Measurements from ENCODE around the gene CDH12.
"Not testable (repeated sequence)": the region's sequence is repeated elsewhere in the genome, so short reads cannot be mapped to it uniquely, and the experiment has no call there.

CDH12 gene

GRCh38 chr5:22314548-22314947, 538.6 kb downstream of the CDH12 start:
- Histone ChIP-seq H3K9me3 (ENCODE audit: control insufficient read depth in 2 of 2, low read length in 2 of 2) (no peaks in the 10 kb centered on the region), H3K4me1 (ENCODE audit: control insufficient read depth in 2 of 2, insufficient read depth in 2 of 2, low read length in 2 of 2) (no peaks in the 10 kb centered on the region), H3K27me3 (ENCODE audit: control insufficient read depth in 2 of 2, insufficient read depth in 2 of 2, low read length in 2 of 2) (no peaks in the 10 kb centered on the region), H3K9ac (ENCODE audit: low read depth in 1 of 2, low read length in 2 of 2) (no peak overlapping the region), H3K4me3 (ENCODE audit: low read length in 2 of 2) (no peak overlapping the region), H3K36me3 (ENCODE audit: control insufficient read depth in 2 of 2, insufficient read depth in 2 of 2, low read length in 2 of 2) (no peaks in the 10 kb centered on the region), H3K27ac (ENCODE audit: low read depth in 2 of 2, low read length in 2 of 2) (no peak overlapping the region)

- Histone ChIP-seq H3K27me3 (ENCODE audit: control insufficient read depth in 2 of 2, insufficient read depth in 2 of 2, low read length in 2 of 2) (no peaks in the 10 kb centered on the region), H3K36me3 (ENCODE audit: control insufficient read depth in 2 of 2, insufficient read depth in 2 of 2, low read length in 2 of 2) (no peaks in the 10 kb centered on the region), H3K4me3 (ENCODE audit: low read length in 2 of 2) (no peak overlapping the region), H3K9me3 (ENCODE audit: control insufficient read depth in 2 of 2, low read length in 2 of 2) (no peaks in the 10 kb centered on the region), H3K9ac (ENCODE audit: low read depth in 1 of 2, low read length in 2 of 2) (no peak overlapping the region), H3K27ac (ENCODE audit: low read depth in 2 of 2, low read length in 2 of 2) (no peak overlapping the region), H3K4me1 (ENCODE audit: control insufficient read depth in 2 of 2, insufficient read depth in 2 of 2, low read length in 2 of 2) (no peaks in the 10 kb centered on the region)
Observed at GRCh38 chr5:22306011-22306410, 547.1 kb downstream of the CDH12 start.

GRCh38 chr5:22295832-22296231, 557.3 kb downstream of the CDH12 start:
- peaks cover 4 to 6% of the 10 kb centered on the region in 2 donors for H3K9me3 ChIP-seq (ENCODE audit: control insufficient read depth in 2 of 2, low read length in 2 of 2)
- H3K9ac ChIP-seq (ENCODE audit: low read depth in 1 of 2, low read length in 2 of 2), result no peak overlapping the region
- H3K27ac ChIP-seq (ENCODE audit: low read depth in 2 of 2, low read length in 2 of 2), result no peak overlapping the region
- H3K4me1 ChIP-seq (ENCODE audit: control insufficient read depth in 2 of 2, insufficient read depth in 2 of 2, low read length in 2 of 2), result no peaks in the 10 kb centered on the region
- H3K4me3 ChIP-seq (ENCODE audit: low read length in 2 of 2), result no peak overlapping the region
- H3K27me3 ChIP-seq (ENCODE audit: control insufficient read depth in 2 of 2, insufficient read depth in 2 of 2, low read length in 2 of 2), result no peaks in the 10 kb centered on the region
- no peaks in the 10 kb centered on the region for H3K36me3 ChIP-seq (ENCODE audit: control insufficient read depth in 2 of 2, insufficient read depth in 2 of 2, low read length in 2 of 2)

GRCh38 chr5:22293147-22293546, 560.0 kb downstream of the CDH12 start:
- H3K4me1 ChIP-seq (ENCODE audit: control insufficient read depth in 2 of 2, insufficient read depth in 2 of 2, low read length in 2 of 2), result no peaks in the 10 kb centered on the region
- H3K36me3 ChIP-seq (ENCODE audit: control insufficient read depth in 2 of 2, insufficient read depth in 2 of 2, low read length in 2 of 2), result no peaks in the 10 kb centered on the region
- H3K9ac ChIP-seq (ENCODE audit: low read depth in 1 of 2, low read length in 2 of 2), result no peak overlapping the region
- H3K4me3 ChIP-seq (ENCODE audit: low read length in 2 of 2), result no peak overlapping the region
- H3K9me3 ChIP-seq (ENCODE audit: control insufficient read depth in 2 of 2, low read length in 2 of 2), result peaks cover 4 to 6% of the 10 kb centered on the region in 2 donors
- no peak overlapping the region for H3K27ac ChIP-seq (ENCODE audit: low read depth in 2 of 2, low read length in 2 of 2)
- no peaks in the 10 kb centered on the region for H3K27me3 ChIP-seq (ENCODE audit: control insufficient read depth in 2 of 2, insufficient read depth in 2 of 2, low read length in 2 of 2)

- H3K4me3 ChIP-seq (ENCODE audit: low read length in 2 of 2), result no peak overlapping the region
- H3K27me3 ChIP-seq (ENCODE audit: control insufficient read depth in 2 of 2, insufficient read depth in 2 of 2, low read length in 2 of 2), result no peaks in the 10 kb centered on the region
- H3K27ac ChIP-seq (ENCODE audit: low read depth in 2 of 2, low read length in 2 of 2), result no peak overlapping the region
- no peaks in the 10 kb centered on the region for H3K4me1 ChIP-seq (ENCODE audit: control insufficient read depth in 2 of 2, insufficient read depth in 2 of 2, low read length in 2 of 2)
- no peaks in the 10 kb centered on the region for H3K9me3 ChIP-seq (ENCODE audit: control insufficient read depth in 2 of 2, low read length in 2 of 2)
- H3K36me3 ChIP-seq (ENCODE audit: control insufficient read depth in 2 of 2, insufficient read depth in 2 of 2, low read length in 2 of 2), result no peaks in the 10 kb centered on the region
- no peak overlapping the region for H3K9ac ChIP-seq (ENCODE audit: low read depth in 1 of 2, low read length in 2 of 2)
Observed at GRCh38 chr5:22278164-22278563, 575.0 kb downstream of the CDH12 start.

GRCh38 chr5:22277006-22277405, 576.1 kb downstream of the CDH12 start:
- Histone ChIP-seq H3K36me3 (ENCODE audit: control insufficient read depth in 2 of 2, insufficient read depth in 2 of 2, low read length in 2 of 2) (no peaks in the 10 kb centered on the region), H3K4me3 (ENCODE audit: low read length in 2 of 2) (no peak overlapping the region), H3K9ac (ENCODE audit: low read depth in 1 of 2, low read length in 2 of 2) (no peak overlapping the region), H3K27me3 (ENCODE audit: control insufficient read depth in 2 of 2, insufficient read depth in 2 of 2, low read length in 2 of 2) (no peaks in the 10 kb centered on the region), H3K9me3 (ENCODE audit: control insufficient read depth in 2 of 2, low read length in 2 of 2) (no peaks in the 10 kb centered on the region), H3K27ac (ENCODE audit: low read depth in 2 of 2, low read length in 2 of 2) (no peak overlapping the region), H3K4me1 (ENCODE audit: control insufficient read depth in 2 of 2, insufficient read depth in 2 of 2, low read length in 2 of 2) (no peaks in the 10 kb centered on the region)

GRCh38 chr5:22265855-22266254, 587.3 kb downstream of the CDH12 start:
- H3K4me1 ChIP-seq (ENCODE audit: control insufficient read depth in 2 of 2, insufficient read depth in 2 of 2, low read length in 2 of 2); H3K9ac ChIP-seq (ENCODE audit: low read depth in 1 of 2, low read length in 2 of 2); H3K36me3 ChIP-seq (ENCODE audit: control insufficient read depth in 2 of 2, insufficient read depth in 2 of 2, low read length in 2 of 2); H3K9me3 ChIP-seq (ENCODE audit: control insufficient read depth in 2 of 2, low read length in 2 of 2); H3K27ac ChIP-seq (ENCODE audit: low read depth in 2 of 2, low read length in 2 of 2); H3K4me3 ChIP-seq (ENCODE audit: low read length in 2 of 2); H3K27me3 ChIP-seq (ENCODE audit: control insufficient read depth in 2 of 2, insufficient read depth in 2 of 2, low read length in 2 of 2): not testable (repeated sequence)

GRCh38 chr5:22258139-22258538, 595.0 kb downstream of the CDH12 start:
- Histone ChIP-seq H3K4me3 (ENCODE audit: low read length in 2 of 2) (no peak overlapping the region), H3K27me3 (ENCODE audit: control insufficient read depth in 2 of 2, insufficient read depth in 2 of 2, low read length in 2 of 2) (no peaks in the 10 kb centered on the region), H3K27ac (ENCODE audit: low read depth in 2 of 2, low read length in 2 of 2) (no peak overlapping the region), H3K9me3 (ENCODE audit: control insufficient read depth in 2 of 2, low read length in 2 of 2) (no peaks in the 10 kb centered on the region), H3K36me3 (ENCODE audit: control insufficient read depth in 2 of 2, insufficient read depth in 2 of 2, low read length in 2 of 2) (no peaks in the 10 kb centered on the region), H3K4me1 (ENCODE audit: control insufficient read depth in 2 of 2, insufficient read depth in 2 of 2, low read length in 2 of 2) (no peaks in the 10 kb centered on the region), H3K9ac (ENCODE audit: low read depth in 1 of 2, low read length in 2 of 2) (no peak overlapping the region)

GRCh38 chr5:22250528-22250927, 602.6 kb downstream of the CDH12 start:
- Histone ChIP-seq H3K4me1 (ENCODE audit: control insufficient read depth in 2 of 2, insufficient read depth in 2 of 2, low read length in 2 of 2) (no peaks in the 10 kb centered on the region), H3K4me3 (ENCODE audit: low read length in 2 of 2) (no peak overlapping the region), H3K36me3 (ENCODE audit: control insufficient read depth in 2 of 2, insufficient read depth in 2 of 2, low read length in 2 of 2) (no peaks in the 10 kb centered on the region), H3K27me3 (ENCODE audit: control insufficient read depth in 2 of 2, insufficient read depth in 2 of 2, low read length in 2 of 2) (no peaks in the 10 kb centered on the region), H3K9ac (ENCODE audit: low read depth in 1 of 2, low read length in 2 of 2) (no peak overlapping the region), H3K27ac (ENCODE audit: low read depth in 2 of 2, low read length in 2 of 2) (no peak overlapping the region), H3K9me3 (ENCODE audit: control insufficient read depth in 2 of 2, low read length in 2 of 2) (no peaks in the 10 kb centered on the region)

- Histone ChIP-seq H3K27ac (ENCODE audit: low read depth in 2 of 2, low read length in 2 of 2) (no peak overlapping the region), H3K9ac (ENCODE audit: low read depth in 1 of 2, low read length in 2 of 2) (no peak overlapping the region), H3K4me1 (ENCODE audit: control insufficient read depth in 2 of 2, insufficient read depth in 2 of 2, low read length in 2 of 2) (no peaks in the 10 kb centered on the region), H3K36me3 (ENCODE audit: control insufficient read depth in 2 of 2, insufficient read depth in 2 of 2, low read length in 2 of 2) (no peaks in the 10 kb centered on the region), H3K27me3 (ENCODE audit: control insufficient read depth in 2 of 2, insufficient read depth in 2 of 2, low read length in 2 of 2) (no peaks in the 10 kb centered on the region), H3K9me3 (ENCODE audit: control insufficient read depth in 2 of 2, low read length in 2 of 2) (no peaks in the 10 kb centered on the region), H3K4me3 (ENCODE audit: low read length in 2 of 2) (no peak overlapping the region)
Observed at GRCh38 chr5:22249209-22249729, 603.9 kb downstream of the CDH12 start.

- no peak overlapping the region for H3K9ac ChIP-seq (ENCODE audit: low read depth in 1 of 2, low read length in 2 of 2)
- no peak overlapping the region for H3K4me3 ChIP-seq (ENCODE audit: low read length in 2 of 2)
- H3K4me1 ChIP-seq (ENCODE audit: control insufficient read depth in 2 of 2, insufficient read depth in 2 of 2, low read length in 2 of 2), result no peaks in the 10 kb centered on the region
- H3K27me3 ChIP-seq (ENCODE audit: control insufficient read depth in 2 of 2, insufficient read depth in 2 of 2, low read length in 2 of 2), result no peaks in the 10 kb centered on the region
- H3K27ac ChIP-seq (ENCODE audit: low read depth in 2 of 2, low read length in 2 of 2), result no peak overlapping the region
- no peaks in the 10 kb centered on the region for H3K36me3 ChIP-seq (ENCODE audit: control insufficient read depth in 2 of 2, insufficient read depth in 2 of 2, low read length in 2 of 2)
- H3K9me3 ChIP-seq (ENCODE audit: control insufficient read depth in 2 of 2, low read length in 2 of 2), result no peaks in the 10 kb centered on the region
Observed at GRCh38 chr5:22245770-22246169, 607.4 kb downstream of the CDH12 start.

Data from mucosa of rectum (tissue), 2 donors.